OCI-LY7 (cell line): ENCODE results near the gene DZIP1.

Experiments used
- EZH2phosphoT487 ChIP-seq: fragments of 200-600 bp; sonication (generic); IDR thresholded peaks from 2 replicates; pipeline ENCODE4 v1.6.1; 2018; ENCODE audit warnings: low read depth, borderline replicate concordance, mild to moderate bottlenecking, mixed run types, antibody characterized with exemption, low read length, moderate library complexity, mixed read lengths
- TF ChIP-seq, protein P1 (sequence below): fragments of 200-600 bp; sonication (generic); conservative IDR thresholded peaks from 2 replicates; pipeline ENCODE4 v1.5.1; 2014; ENCODE audit warnings: mild to moderate bottlenecking, antibody characterized with exemption, low read length, moderate library complexity, mixed read lengths

GRCh38 chr13:95678967-95679366 is 34.5 kb upstream of the DZIP1 start:
- TF ChIP-seq, protein P1, sequence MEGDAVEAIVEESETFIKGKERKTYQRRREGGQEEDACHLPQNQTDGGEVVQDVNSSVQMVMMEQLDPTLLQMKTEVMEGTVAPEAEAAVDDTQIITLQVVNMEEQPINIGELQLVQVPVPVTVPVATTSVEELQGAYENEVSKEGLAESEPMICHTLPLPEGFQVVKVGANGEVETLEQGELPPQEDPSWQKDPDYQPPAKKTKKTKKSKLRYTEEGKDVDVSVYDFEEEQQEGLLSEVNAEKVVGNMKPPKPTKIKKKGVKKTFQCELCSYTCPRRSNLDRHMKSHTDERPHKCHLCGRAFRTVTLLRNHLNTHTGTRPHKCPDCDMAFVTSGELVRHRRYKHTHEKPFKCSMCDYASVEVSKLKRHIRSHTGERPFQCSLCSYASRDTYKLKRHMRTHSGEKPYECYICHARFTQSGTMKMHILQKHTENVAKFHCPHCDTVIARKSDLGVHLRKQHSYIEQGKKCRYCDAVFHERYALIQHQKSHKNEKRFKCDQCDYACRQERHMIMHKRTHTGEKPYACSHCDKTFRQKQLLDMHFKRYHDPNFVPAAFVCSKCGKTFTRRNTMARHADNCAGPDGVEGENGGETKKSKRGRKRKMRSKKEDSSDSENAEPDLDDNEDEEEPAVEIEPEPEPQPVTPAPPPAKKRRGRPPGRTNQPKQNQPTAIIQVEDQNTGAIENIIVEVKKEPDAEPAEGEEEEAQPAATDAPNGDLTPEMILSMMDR: no peak
- no peak for TF ChIP-seq EZH2phosphoT487
